GM21723 (cell line): ENCODE results near the gene SH3RF3.

Experiments
- ATAC-seq: cut with Tn5 transposase; IDR thresholded peaks from one replicate; pipeline ENCODE4 v1.9.1; 2021; ENCODE audit warnings: mild to moderate bottlenecking, moderate library complexity; ENCODE audit not compliant: unreplicated experiment

SH3RF3 gene

GRCh38 chr2:109137616-109138015 is 8.6 kb downstream of the SH3RF3 start:
- no peak for ATAC-seq

- ATAC-seq: no peak
Observed at GRCh38 chr2:109138449-109138848, 9.4 kb downstream of the SH3RF3 start.

- ATAC-seq: no peak
Observed at GRCh38 chr2:109139002-109139401, 10.0 kb downstream of the SH3RF3 start.

DNA sequence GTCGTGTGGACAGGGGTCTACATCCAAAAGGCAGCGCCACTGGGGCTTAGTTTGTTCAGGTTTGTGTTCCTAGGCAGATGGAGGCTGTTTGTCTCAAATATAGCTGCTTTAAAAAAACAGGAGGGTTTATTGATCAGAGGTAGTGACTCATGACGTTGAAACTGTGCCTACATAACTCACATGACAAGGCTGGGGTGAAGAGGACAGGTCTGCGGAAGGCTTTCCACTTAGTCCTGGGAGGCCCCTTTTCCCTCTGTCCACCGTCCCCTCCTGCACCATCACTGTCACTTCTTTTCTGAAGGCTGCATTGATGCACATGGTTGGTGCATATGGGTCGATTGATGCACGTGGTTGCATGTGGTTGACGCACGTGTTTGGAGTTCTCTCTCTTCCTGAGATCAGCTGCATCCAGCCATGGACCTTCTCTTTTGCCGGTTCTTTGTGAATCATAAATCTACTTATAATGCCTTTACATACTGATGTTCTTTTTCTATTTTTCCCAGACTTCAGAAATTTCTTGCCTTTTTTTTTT is 10.9 kb downstream of the SH3RF3 start:
- no peak for ATAC-seq

GRCh38 chr2:109141006-109141600 is 12.1 kb downstream of the SH3RF3 start:
- no peak for ATAC-seq

GRCh38 chr2:109141727-109142283 is 12.8 kb downstream of the SH3RF3 start:
- no peak for ATAC-seq

DNA sequence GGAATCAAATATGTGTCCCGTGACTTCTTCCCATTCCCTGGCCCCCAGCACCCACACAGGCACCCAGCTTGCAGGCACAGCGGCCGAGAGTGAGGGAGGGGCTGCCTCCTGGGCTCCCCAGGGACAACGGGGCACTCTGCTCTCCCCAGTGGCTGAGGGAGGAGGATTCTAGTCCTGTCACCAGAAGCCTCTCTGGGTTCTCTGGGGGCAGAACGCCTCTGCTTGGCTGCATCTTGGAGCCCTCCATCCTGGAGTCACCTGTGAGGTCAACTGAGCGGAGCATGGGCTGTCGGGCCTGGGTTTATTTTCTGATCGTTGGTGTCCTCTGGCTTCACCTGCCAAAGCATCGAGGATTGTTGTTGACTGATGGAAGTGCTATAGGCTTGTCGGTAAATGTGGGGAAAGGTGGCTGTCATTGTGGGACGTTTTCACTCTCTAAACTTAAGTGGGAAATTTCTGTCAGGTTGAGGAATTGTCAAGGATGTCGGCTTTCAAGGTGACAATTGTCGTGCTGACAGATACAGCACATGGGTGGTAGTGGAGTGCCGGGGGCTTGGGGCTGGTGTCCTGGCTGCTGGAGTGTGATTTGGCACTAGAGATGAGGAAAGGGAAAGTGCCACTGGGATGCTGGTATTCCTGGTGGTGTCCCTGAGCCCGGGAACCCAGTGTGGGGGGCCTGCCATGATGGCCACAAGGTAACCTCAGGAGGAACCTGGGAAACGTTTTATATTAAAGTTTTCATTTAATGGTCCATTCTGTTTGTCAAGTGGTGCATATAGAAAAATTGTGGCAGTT is 13.6 kb downstream of the SH3RF3 start:
- ATAC-seq: no peak

DNA sequence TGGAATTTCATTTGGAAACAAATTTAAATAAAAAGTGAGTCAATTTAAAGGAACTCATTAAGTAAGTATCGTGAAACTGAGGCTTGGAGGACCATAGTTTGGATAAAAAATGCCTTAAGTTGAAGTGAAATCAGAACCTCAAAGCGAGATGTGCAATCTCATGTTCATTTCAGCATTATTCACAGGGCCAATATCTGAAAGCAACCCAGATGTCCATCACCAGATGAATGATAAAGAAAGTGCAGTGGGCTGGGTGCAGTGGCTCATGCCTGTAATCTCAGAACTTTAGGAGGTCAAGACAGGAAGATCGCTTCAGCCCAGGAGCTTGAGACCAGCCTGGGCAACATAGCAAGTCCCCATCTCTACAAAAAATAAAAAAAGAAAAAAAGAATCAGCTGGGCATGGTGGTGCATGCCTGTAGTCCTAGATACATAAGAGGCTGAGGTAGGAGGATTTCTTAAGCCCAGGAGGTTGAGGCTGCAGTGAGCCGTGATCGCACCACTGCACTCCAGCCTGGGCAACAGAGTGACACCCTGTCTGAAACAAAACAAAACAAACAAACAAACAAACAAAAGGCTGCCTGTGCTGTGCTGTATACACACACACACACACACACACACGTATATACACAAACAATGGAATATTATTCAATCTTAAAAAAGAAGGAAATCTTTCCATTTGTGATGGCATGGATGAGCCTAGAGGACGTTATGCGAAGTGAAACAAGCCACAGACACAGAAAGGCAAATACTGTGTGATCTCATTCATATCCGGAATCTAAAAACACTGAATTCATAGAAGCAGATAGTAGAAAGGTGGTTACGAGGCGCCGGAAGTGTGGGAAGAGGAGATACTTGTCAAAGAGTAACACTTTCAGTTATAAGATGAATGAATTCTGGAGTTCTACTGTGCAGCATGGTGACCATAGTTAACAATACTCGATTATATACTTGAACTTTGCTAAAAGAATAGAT is 14.5 kb downstream of the SH3RF3 start:
- ATAC-seq: peak; percentile 91

GRCh38 chr2:109144271-109144670 is 15.3 kb downstream of the SH3RF3 start:
- no peak for ATAC-seq

GRCh38 chr2:109144721-109145120 is 15.7 kb downstream of the SH3RF3 start:
- ATAC-seq: no peak

DNA sequence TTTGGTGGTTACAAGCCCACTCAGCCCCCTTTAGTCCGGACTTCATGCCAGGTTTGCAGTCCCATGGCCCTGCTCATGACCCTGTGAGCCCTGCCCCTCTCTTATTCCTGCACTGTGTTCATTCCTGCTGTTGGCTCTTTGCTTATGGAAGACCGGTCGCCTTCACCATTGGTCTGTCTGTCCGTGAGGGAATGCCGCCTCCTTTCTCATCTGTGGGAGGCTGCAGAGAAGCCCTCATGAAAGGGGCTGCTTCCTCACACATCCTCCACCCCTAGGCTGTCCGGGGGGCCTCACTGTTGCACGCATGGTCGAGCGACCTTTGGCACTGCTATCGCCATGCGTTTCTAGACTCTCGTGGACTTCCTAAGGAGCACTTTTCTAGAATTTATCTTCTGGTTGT is 16.3 kb downstream of the SH3RF3 start:
- ATAC-seq: no peak

GRCh38 chr2:109147405-109147804 is 18.4 kb downstream of the SH3RF3 start:
- no peak for ATAC-seq

- ATAC-seq: no peak
Observed at GRCh38 chr2:109148117-109148746, 19.2 kb downstream of the SH3RF3 start.

DNA sequence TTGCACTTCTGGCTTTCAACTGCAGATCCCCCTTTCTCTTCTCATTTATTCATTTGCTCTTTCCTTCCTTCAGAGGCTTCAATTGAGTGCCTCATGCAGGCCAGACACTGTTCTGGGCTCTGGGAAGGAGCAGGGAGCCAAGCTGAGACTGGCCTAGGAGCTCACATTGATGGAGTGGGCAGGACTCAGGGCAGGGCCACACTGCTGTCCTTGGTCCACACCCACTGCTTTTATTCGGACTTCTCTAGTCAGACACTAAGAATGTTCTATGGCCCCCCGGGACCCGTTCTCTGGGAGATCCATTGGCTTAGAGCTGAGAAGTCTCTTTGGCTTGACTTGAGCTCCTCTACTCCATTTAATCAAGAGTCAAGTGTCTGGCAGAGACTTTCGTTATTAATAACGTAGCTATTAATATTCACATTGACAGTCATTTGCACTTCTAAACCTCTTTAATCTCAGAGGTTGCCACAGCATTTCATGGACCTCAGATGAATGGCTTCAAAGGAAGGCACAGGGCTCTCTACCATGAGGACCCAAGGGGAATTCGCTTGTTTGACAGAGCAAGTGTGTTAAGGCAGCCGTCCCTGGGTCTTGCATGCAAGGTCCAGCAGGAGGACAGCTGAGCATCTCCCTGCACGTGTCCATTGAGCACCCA is 20.1 kb downstream of the SH3RF3 start:
- no peak for ATAC-seq

DNA sequence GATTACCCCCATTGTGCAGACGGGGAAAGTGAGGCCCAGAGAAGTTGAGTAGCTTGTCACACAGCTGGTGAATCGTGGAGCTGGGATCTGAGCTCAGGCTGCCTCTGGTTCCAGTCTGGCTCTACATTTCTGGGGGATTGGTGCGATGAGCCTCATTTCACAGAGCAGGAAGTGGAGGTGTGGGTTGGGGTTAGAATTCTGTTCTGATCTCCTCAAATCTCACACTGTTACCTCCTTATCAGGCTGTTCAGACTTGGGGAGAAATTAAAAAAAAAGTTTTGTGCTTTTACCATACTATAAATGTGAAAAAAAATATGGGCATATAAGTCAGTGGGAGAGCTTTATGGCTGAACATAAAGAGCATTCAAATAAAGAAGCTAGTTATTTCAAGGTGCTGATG is 21.6 kb downstream of the SH3RF3 start:
- ATAC-seq: no peak

- no peak for ATAC-seq
Observed at GRCh38 chr2:109151519-109151918, 22.5 kb downstream of the SH3RF3 start.

DNA sequence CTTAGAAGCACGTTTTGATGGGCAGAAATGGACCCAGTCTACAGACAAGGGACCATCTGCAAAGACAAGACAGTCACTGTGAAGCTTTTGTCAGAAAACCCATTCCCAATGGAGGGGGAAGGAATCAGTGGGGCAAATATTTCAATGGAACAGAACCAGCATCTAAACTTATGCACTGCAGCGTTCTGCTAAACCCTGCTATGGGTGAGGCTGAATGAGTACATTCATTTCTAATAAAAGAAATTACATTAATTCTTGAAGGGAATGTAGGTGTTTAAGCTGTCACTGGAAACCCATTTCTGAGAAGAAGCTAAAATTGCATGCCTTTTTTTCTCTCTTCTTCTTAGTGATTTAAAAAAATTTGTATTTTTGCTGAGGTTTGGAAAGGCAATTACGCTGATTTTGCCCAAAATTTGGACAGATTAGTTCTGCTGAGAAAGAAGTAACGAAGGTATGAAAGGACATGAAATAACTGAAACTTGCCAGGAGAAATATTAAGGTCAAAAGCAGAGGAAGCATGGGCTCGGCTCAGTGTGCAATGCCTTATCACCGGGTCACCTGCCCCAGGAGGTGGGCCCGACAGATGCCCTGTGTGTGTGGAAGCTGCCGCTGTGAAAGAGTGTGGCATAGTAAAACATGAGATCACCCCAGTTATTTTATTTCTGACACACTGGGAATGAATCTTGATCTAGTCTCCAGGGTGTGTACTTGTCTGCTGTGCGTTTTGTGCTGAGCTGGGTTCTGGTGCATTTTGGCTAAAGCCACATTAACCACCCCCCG is 24.2 kb downstream of the SH3RF3 start:
- no peak for ATAC-seq

DNA sequence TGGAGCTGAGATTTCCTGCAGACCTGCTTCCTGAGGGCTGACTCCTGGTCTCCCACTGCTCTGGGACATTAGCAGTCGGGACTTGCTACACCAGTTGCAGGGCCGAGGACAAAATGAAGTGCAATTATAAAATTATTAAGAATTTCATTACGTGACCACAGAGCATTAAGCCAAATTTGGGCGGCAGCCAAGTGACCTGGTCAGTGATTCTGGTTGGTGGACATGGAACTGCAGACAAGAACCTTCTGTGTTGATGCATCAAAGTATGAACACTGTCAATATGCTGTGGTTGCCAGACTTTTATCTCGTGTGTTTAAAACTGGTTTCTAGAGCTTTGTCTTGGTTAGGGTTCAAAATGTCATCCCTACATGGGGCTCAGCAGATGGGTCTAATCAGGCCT is 24.8 kb downstream of the SH3RF3 start:
- no peak for ATAC-seq

- no peak for ATAC-seq
Observed at GRCh38 chr2:109154226-109154625, 25.2 kb downstream of the SH3RF3 start.
